ENCODE results near the gene POLD2. TPM values are rescaled to one million over a fixed set of nuclear protein-coding genes. Genes with fewer than 3 reads are reported as not detected.
A peak's percentile ranks its signal among the peaks of the same experiment; 100 is the strongest.
"Not testable (repeated sequence)": the region's sequence is repeated elsewhere in the genome, so short reads cannot be mapped to it uniquely, and the experiment has no call there.

Gene POLD2
- 58.3 and 58.9 TPM in 2 replicates for total RNA-seq

- DNase-seq (ENCODE audit: low read depth) = peak; percentile 83
Measured at GRCh38 chr7:44123190-44124003, at the start of gene POLD2. POLD2 (minus strand) TSS chr7:44123548; CDS start chr7:44122053, 1,495 bp downstream.

GRCh38 chr7:44172803-44173424, 49.6 kb upstream of the POLD2 start:
- DNase-seq (ENCODE audit: low read depth) = peak; percentile 94

GRCh38 chr7:44172352-44172751, 49.0 kb upstream of the POLD2 start:
- DNase-seq (ENCODE audit: low read depth) = no peak

GRCh38 chr7:44171901-44172300, 48.6 kb upstream of the POLD2 start:
- DNase-seq (ENCODE audit: low read depth) = not testable (repeated sequence)

- no peak for DNase-seq (ENCODE audit: low read depth)
Measured at GRCh38 chr7:44167920-44168319, 44.6 kb upstream of the POLD2 start.

GRCh38 chr7:44163591-44163990, 40.2 kb upstream of the POLD2 start:
- peak; percentile 96 for DNase-seq (ENCODE audit: low read depth)

GRCh38 chr7:44162785-44163395, 39.5 kb upstream of the POLD2 start:
- peak; percentile 11 for DNase-seq (ENCODE audit: low read depth)

- DNase-seq (ENCODE audit: low read depth) = peak; percentile 70
Measured at GRCh38 chr7:44162179-44162578, 38.8 kb upstream of the POLD2 start.

GRCh38 chr7:44161371-44161770, 38.0 kb upstream of the POLD2 start:
- no peak for DNase-seq (ENCODE audit: low read depth)

- no peak for DNase-seq (ENCODE audit: low read depth)
Measured at GRCh38 chr7:44159824-44160630, 36.7 kb upstream of the POLD2 start.

GRCh38 chr7:44158873-44159631, 35.7 kb upstream of the POLD2 start:
- DNase-seq (ENCODE audit: low read depth) = no peak

GRCh38 chr7:44158096-44158872, 34.9 kb upstream of the POLD2 start:
- DNase-seq (ENCODE audit: low read depth) = no peak

- no peak for DNase-seq (ENCODE audit: low read depth)
Measured at GRCh38 chr7:44157116-44158080, 34.0 kb upstream of the POLD2 start.

GRCh38 chr7:44156453-44157010, 33.2 kb upstream of the POLD2 start:
- no peak for DNase-seq (ENCODE audit: low read depth)

- DNase-seq (ENCODE audit: low read depth) = no peak
Measured at GRCh38 chr7:44155191-44156185, 32.1 kb upstream of the POLD2 start.

GRCh38 chr7:44154703-44155102, 31.4 kb upstream of the POLD2 start:
- no peak for DNase-seq (ENCODE audit: low read depth)

GRCh38 chr7:44153948-44154335, 30.6 kb upstream of the POLD2 start:
- no peak for DNase-seq (ENCODE audit: low read depth)

All from renal cortical epithelial cell (primary cell).